ENCODE results near the gene SHF. TPM values are rescaled to one million over a fixed set of nuclear protein-coding genes. Genes with fewer than 3 reads are reported as not detected.

SHF gene
- total RNA-seq, 1 experiment from 2014 or later = 7.3 TPM

- Mint-ChIP-seq H3K9me3 (ENCODE audit: low read depth, unreplicated experiment) (no peaks in the 10 kb centered on the region), H3K27ac (ENCODE audit: unreplicated experiment) (no peak overlapping the region), H3K4me1 (ENCODE audit: low read depth, unreplicated experiment) (peaks cover 13% of the 10 kb centered on the region), H3K36me3 (ENCODE audit: insufficient read depth, unreplicated experiment) (peaks cover 5% of the 10 kb centered on the region), H3K4me3 (ENCODE audit: low read depth, unreplicated experiment) (no peak overlapping the region), H3K27me3 (ENCODE audit: unreplicated experiment) (no peaks in the 10 kb centered on the region)
- CTCF ChIA-PET = interaction anchor here (0.6 to 3.1 kb wide), 23 partner anchors 16 to 295 kb away, joined by 3 to 33 read pairs (median 5); a partner anchor contains a TSS
- no peak for TF ChIP-seq CTCF (IDR thresholded peaks at IDR 0.05; ENCODE audit: unreplicated experiment)
- intact Hi-C loops (cut with micrococcal nuclease; ENCODE audit: unreplicated experiment) = loop anchor here (1.0 to 5.0 kb wide), 3 partner anchors 37 to 234 kb away; no protein-coding TSS in a partner anchor
- no peak for DNase-seq
- no TSS peak for BruUV-seq (replicated peaks)
Measured at GRCh38 chr15:45163508-45163856, 24.3 kb downstream of the SHF start.

GRCh38 chr15:45162771-45163507 is 24.8 kb downstream of the SHF start:
- intact Hi-C loops (cut with micrococcal nuclease; ENCODE audit: unreplicated experiment) = loop anchor here (1.0 to 5.0 kb wide), 3 partner anchors 37 to 234 kb away; no protein-coding TSS in a partner anchor
- Mint-ChIP-seq H3K4me1 (ENCODE audit: low read depth, unreplicated experiment) (peaks cover 13% of the 10 kb centered on the region), H3K36me3 (ENCODE audit: insufficient read depth, unreplicated experiment) (peaks cover 5% of the 10 kb centered on the region), H3K9me3 (ENCODE audit: low read depth, unreplicated experiment) (no peaks in the 10 kb centered on the region), H3K27me3 (ENCODE audit: unreplicated experiment) (no peaks in the 10 kb centered on the region), H3K27ac (ENCODE audit: unreplicated experiment) (no peak overlapping the region), H3K4me3 (ENCODE audit: low read depth, unreplicated experiment) (no peak overlapping the region)
- TF ChIP-seq CTCF (IDR thresholded peaks at IDR 0.05; ENCODE audit: unreplicated experiment) = peak; percentile 69
- DNase-seq = peak; percentile 86
- no TSS peak for BruUV-seq (replicated peaks)
- CTCF ChIA-PET = interaction anchor here (0.6 to 3.1 kb wide), 24 partner anchors 16 to 295 kb away, joined by 3 to 33 read pairs (median 5); partner anchors contain the start of genes DUOX1 and DUOXA1

- BruUV-seq (replicated peaks) = no TSS peak
- H3K36me3 Mint-ChIP-seq (ENCODE audit: insufficient read depth, unreplicated experiment) = no peaks in the 10 kb centered on the region
- no peaks in the 10 kb centered on the region for H3K9me3 Mint-ChIP-seq (ENCODE audit: low read depth, unreplicated experiment)
- no peak for TF ChIP-seq CTCF (IDR thresholded peaks at IDR 0.05; ENCODE audit: unreplicated experiment)
- no peak for DNase-seq
- H3K27me3 Mint-ChIP-seq (ENCODE audit: unreplicated experiment) = no peaks in the 10 kb centered on the region
- H3K4me3 Mint-ChIP-seq (ENCODE audit: low read depth, unreplicated experiment) = no peak overlapping the region
- intact Hi-C loops (cut with micrococcal nuclease; ENCODE audit: unreplicated experiment) = loop anchor here (2.0 to 5.0 kb wide), 2 partner anchors 107 to 236 kb away; no protein-coding TSS in a partner anchor
- H3K27ac Mint-ChIP-seq (ENCODE audit: unreplicated experiment) = no peak overlapping the region
- H3K4me1 Mint-ChIP-seq (ENCODE audit: low read depth, unreplicated experiment) = peaks cover 13% of the 10 kb centered on the region
- CTCF ChIA-PET = interaction anchor here (0.7 to 3.1 kb wide), 3 partner anchors 9 to 106 kb away, joined by 3 to 33 read pairs (median 5); no protein-coding TSS in a partner anchor
Measured at GRCh38 chr15:45161666-45162065, 26.1 kb downstream of the SHF start.

- no TSS peak for BruUV-seq (replicated peaks)
- intact Hi-C loops (cut with micrococcal nuclease; ENCODE audit: unreplicated experiment) = no loop called here
Measured at GRCh38 chr15:45157974-45158373, 29.8 kb downstream of the SHF start.

More at GRCh38 chr15:45157974-45158373, 29.8 kb downstream of the SHF start:
- no peak for DNase-seq
- CTCF ChIA-PET = interaction anchor here (0.6 to 1.4 kb wide), 2 partner anchors 20 to 40 kb away, joined by 3 read pairs; no protein-coding TSS in a partner anchor
- Mint-ChIP-seq H3K27ac (ENCODE audit: unreplicated experiment) (no peak overlapping the region), H3K27me3 (ENCODE audit: unreplicated experiment) (no peaks in the 10 kb centered on the region), H3K4me1 (ENCODE audit: low read depth, unreplicated experiment) (peaks cover 9% of the 10 kb centered on the region), H3K36me3 (ENCODE audit: insufficient read depth, unreplicated experiment) (no peaks in the 10 kb centered on the region), H3K4me3 (ENCODE audit: low read depth, unreplicated experiment) (no peak overlapping the region), H3K9me3 (ENCODE audit: low read depth, unreplicated experiment) (no peaks in the 10 kb centered on the region)
- TF ChIP-seq CTCF (IDR thresholded peaks at IDR 0.05; ENCODE audit: unreplicated experiment) = no peak
